HCT116 (cell line): ENCODE data around the gene KBTBD13. TPM values are rescaled to one million over a fixed set of nuclear protein-coding genes. Genes with fewer than 3 reads are reported as not detected.

ENCODE experiments used
- ATAC-seq: fragments of 200-7000 bp; cut with Tn5 transposase; 2 replicates; pipeline ENCODE4 v1.9.1; 2020; ENCODE audit warnings: mild to moderate bottlenecking, moderate library complexity
- BruUV-seq: library from RNA; stranded (reverse); fragments of 400-500 nt; replicated peaks from 2 replicates; lab custom pipeline; 2021; lab: Mats Ljungman, UMichigan
- CTCF ChIA-PET: fragments of 300-600 bp; sonication (Branson Sonifier 250); formaldehyde crosslinking; loops from one replicate; lab custom pipeline; 2021; ENCODE audit warnings: antibody characterized with exemption; lab: Charles Lee
- POLR2A ChIA-PET: fragments of 300-600, 350-600 bp; sonication (Branson Sonifier 250); formaldehyde crosslinking; loops from one replicate; lab custom pipeline; 2021; ENCODE audit warnings: antibody characterized with exemption; lab: Charles Lee
- RAD21 ChIA-PET, 2 experiments: fragments of 300-600 bp; sonication (Branson Sonifier 250); formaldehyde crosslinking; loops; one replicate each; lab custom pipeline; 2023; ENCODE audit warnings: low total read pairs in 2 of 2; ENCODE audit not compliant: uncharacterized antibody in 2 of 2, unreplicated experiment in 2 of 2, low non-redundant PET in 1 of 2; lab: Charles Lee
- DNase-seq: peaks from one replicate; pipeline ENCODE4 v3.0.0-alpha.2; 2010; ENCODE audit warnings: low read depth, low spot score
- H2AFZ ChIP-seq: fragments of 200-600 bp; shearing (Covaris generic), sonication (generic); 2 replicates; pipeline ENCODE4 v1.6.1; 2017; ENCODE audit warnings: low read depth, mixed run types, mixed read lengths, antibody characterized with exemption, low read length; ENCODE audit not compliant: poor library complexity, severe bottlenecking
- H3K27ac ChIP-seq: 2 replicates; pipeline ENCODE4 v1.5.1; 2012; ENCODE audit warnings: low read depth, low read length
- H3K27me3 ChIP-seq: fragments of 200-600 bp; sonication (generic); 2 replicates; pipeline ENCODE4 v1.6.1; 2016; ENCODE audit warnings: mixed run types, low read length, mixed read lengths; ENCODE audit not compliant: insufficient read depth
- H3K36me3 ChIP-seq, 2 experiments: fragments of 200-500 bp in 1 of 2; fragments of 200-600 bp in 1 of 2; sonication (Bioruptor generic) in 1 of 2; sonication (generic) in 1 of 2; 2 replicates each; pipeline versions ENCODE4 v1.5.1 to v1.6.1; 2014 to 2016; ENCODE audit warnings: low read length in 2 of 2, inconsistent platforms in 1 of 2, mixed read lengths in 1 of 2, mixed run types in 1 of 2; ENCODE audit not compliant: insufficient read depth in 2 of 2, control insufficient read depth in 1 of 2
- H3K4me1 ChIP-seq, 2 experiments: fragments of 200-600 bp in 1 of 2; sonication (generic) in 1 of 2; 2 replicates each; pipeline versions ENCODE4 v1.5.1 to v1.6.1; 2012 to 2017; ENCODE audit warnings: low read length in 2 of 2, inconsistent platforms in 1 of 2, mild to moderate bottlenecking in 1 of 2, mixed read lengths in 1 of 2, mixed run types in 1 of 2, moderate library complexity in 1 of 2; ENCODE audit not compliant: insufficient read depth in 2 of 2, control insufficient read depth in 1 of 2
- H3K4me2 ChIP-seq: fragments of 200-600 bp; sonication (generic); 2 replicates; pipeline ENCODE4 v1.6.1; 2017; ENCODE audit warnings: mixed run types, low read length, mixed read lengths
- H3K4me3 ChIP-seq, 2 experiments: fragments of 200-600 bp in 1 of 2; sonication (generic) in 1 of 2; replicated peaks in 1 of 2; 2 replicates each; pipeline ENCODE4 v1.5.1; 2011 to 2016; ENCODE audit warnings: low read length in 2 of 2, control low read depth in 1 of 2, low read depth in 1 of 2, mild to moderate bottlenecking in 1 of 2, mixed read lengths in 1 of 2, mixed run types in 1 of 2
- H3K79me2 ChIP-seq: fragments of 200-600 bp; sonication (generic); 2 replicates; pipeline ENCODE4 v1.6.1; 2017; ENCODE audit warnings: mild to moderate bottlenecking, mixed run types, low read length, moderate library complexity, mixed read lengths; ENCODE audit not compliant: insufficient read depth
- H3K9ac ChIP-seq: fragments of 200-600 bp; sonication (generic); 2 replicates; pipeline ENCODE4 v1.6.1; 2016; ENCODE audit warnings: low read length, mixed read lengths
- H3K9me2 ChIP-seq: fragments of 200-600 bp; sonication (generic), shearing (Covaris generic); 2 replicates; pipeline ENCODE4 v1.6.1; 2017; ENCODE audit warnings: mixed run types, mild to moderate bottlenecking, moderate library complexity; ENCODE audit not compliant: insufficient read depth
- H3K9me3 ChIP-seq, 2 experiments: fragments of 200-500 bp in 1 of 2; fragments of 200-600 bp in 1 of 2; sonication (Bioruptor generic) in 1 of 2; sonication (generic) in 1 of 2; 2 replicates each; pipeline ENCODE4 v1.6.1; 2014 to 2017; ENCODE audit warnings: low read length in 2 of 2, mixed read lengths in 2 of 2, inconsistent platforms in 1 of 2, low read depth in 1 of 2, mild to moderate bottlenecking in 1 of 2, mixed run types in 1 of 2, moderate library complexity in 1 of 2; ENCODE audit not compliant: control insufficient read depth in 1 of 2, insufficient read depth in 1 of 2
- H4K20me1 ChIP-seq: fragments of 200-600 bp; sonication (generic), shearing (Covaris generic); 2 replicates; pipeline ENCODE4 v1.6.1; 2017; ENCODE audit warnings: mixed run types, mild to moderate bottlenecking, moderate library complexity; ENCODE audit not compliant: insufficient read depth
- ATF3 ChIP-seq: IDR thresholded peaks from 2 replicates; pipeline ENCODE4 v1.6.1; 2012
- CBX3 ChIP-seq: IDR thresholded peaks from 2 replicates; pipeline ENCODE4 v1.6.1; 2012; ENCODE audit warnings: low read depth
- CEBPB ChIP-seq: IDR thresholded peaks from 2 replicates; pipeline ENCODE4 v1.6.1; 2012; ENCODE audit warnings: low read depth
- EGR1 ChIP-seq: IDR thresholded peaks from 2 replicates; pipeline ENCODE4 v1.6.1; 2012; ENCODE audit warnings: low read depth
- ELF1 ChIP-seq: IDR thresholded peaks from 2 replicates; pipeline ENCODE4 v1.6.1; 2012; ENCODE audit warnings: low read depth, borderline replicate concordance
- FOSL1 ChIP-seq: IDR thresholded peaks from 2 replicates; pipeline ENCODE4 v1.6.1; 2012; ENCODE audit warnings: low read depth
- JUND ChIP-seq: IDR thresholded peaks from 2 replicates; pipeline ENCODE4 v1.6.1; 2012
- POLR2A ChIP-seq: IDR thresholded peaks from 2 replicates; pipeline ENCODE4 v1.7.0; 2011; ENCODE audit warnings: borderline replicate concordance; ENCODE audit not compliant: insufficient read depth, insufficient read length; ENCODE audit errors: extremely low read depth
- POLR2AphosphoS5 ChIP-seq: IDR thresholded peaks from 2 replicates; pipeline ENCODE4 v1.6.1; 2011; ENCODE audit warnings: mild to moderate bottlenecking, low read depth, low read length, moderate library complexity
- RAD21 ChIP-seq: IDR thresholded peaks from 2 replicates; pipeline ENCODE4 v1.6.1; 2012; ENCODE audit warnings: low read depth, mild to moderate bottlenecking
- YY1 ChIP-seq: IDR thresholded peaks from 2 replicates; pipeline ENCODE4 v1.6.1; 2011; ENCODE audit warnings: low read length, low read depth, moderate library complexity, mild to moderate bottlenecking; ENCODE audit not compliant: insufficient replicate concordance; ENCODE audit errors: extremely low read depth
- ZFX ChIP-seq: fragments of 450-650 bp; IDR thresholded peaks from 2 replicates; pipeline ENCODE4 v1.6.1; 2017
- ZNF274 ChIP-seq: fragments of 200-500 bp; sonication (Bioruptor generic); IDR thresholded peaks from 2 replicates; pipeline ENCODE4 v1.6.1; 2014; ENCODE audit warnings: mild to moderate bottlenecking, low read depth, low read length, inconsistent platforms
- intact Hi-C: fragments of 100-400 bp; cut with micrococcal nuclease; formaldehyde crosslinking; loops from 2 replicates; pipeline ENCODE4 v1.10.0; 2022
- total RNA-seq: library from RNA; stranded (reverse); gene quantifications from one replicate; pipeline ENCODE4 v1.2.1, GENCODE V29; 2021; ENCODE audit not compliant: unreplicated experiment
- TF ChIP-seq, protein P1 (sequence below), 3 experiments: fragments of 200-600 bp in 1 of 3; sonication (generic) in 1 of 3; IDR thresholded peaks in 2 of 3; conservative IDR thresholded peaks in 1 of 3; 2 replicates each; pipeline ENCODE4 v1.5.1; 2012 to 2017; ENCODE audit warnings: low read depth in 2 of 3, low read length in 2 of 3, antibody characterized with exemption in 1 of 3, borderline replicate concordance in 1 of 3, control low read depth in 1 of 3, mild to moderate bottlenecking in 1 of 3, mixed read lengths in 1 of 3, mixed run types in 1 of 3, moderate library complexity in 1 of 3; ENCODE audit not compliant: insufficient read depth in 1 of 3
- TF ChIP-seq, protein P2 (sequence below): IDR thresholded peaks from 2 replicates; pipeline ENCODE4 v1.6.1; 2012; ENCODE audit warnings: low read depth

KBTBD13 gene
- total RNA-seq, 1 experiment from 2014 or later: not detected

DNA sequence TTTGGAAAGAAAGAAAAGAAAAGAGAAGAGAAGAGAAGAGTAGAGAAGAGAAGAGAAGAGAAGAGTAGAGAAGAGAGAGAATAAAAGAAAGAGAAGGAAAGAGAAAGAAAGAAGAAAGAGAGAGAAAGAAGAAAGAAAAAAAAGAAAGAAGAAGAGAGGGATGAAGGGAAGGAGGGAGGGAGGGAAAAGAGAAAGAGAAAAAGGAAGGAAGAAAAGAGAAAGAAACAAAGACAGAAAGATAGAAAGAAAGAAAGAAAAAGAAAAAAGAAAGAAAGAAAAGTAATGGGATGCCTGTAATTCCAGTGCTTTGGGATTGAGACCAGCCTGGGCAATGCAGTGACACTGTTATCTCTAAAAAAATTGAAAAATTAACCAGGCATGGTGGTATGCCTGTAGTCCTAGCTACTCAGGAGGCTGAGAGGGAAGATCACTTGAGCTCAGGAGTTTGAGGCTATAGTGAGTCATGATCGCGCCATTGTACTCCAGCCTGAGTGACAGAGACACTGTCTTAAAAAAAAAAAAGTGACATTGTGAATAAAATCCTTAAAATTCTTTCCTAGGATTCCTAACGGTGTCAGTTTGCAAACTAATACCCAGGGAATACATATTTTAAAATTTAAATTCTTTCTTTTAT, 10.4 kb upstream of the KBTBD13 start:
- no peaks in the 10 kb centered on the region for H3K27me3 ChIP-seq
- no peaks in the 10 kb centered on the region for H3K79me2 ChIP-seq
- H3K4me3 ChIP-seq: no peak overlapping the region
- CTCF ChIA-PET: no interaction called here
- ATAC-seq (no peak), DNase-seq (no peak)
- H3K9ac ChIP-seq: no peak overlapping the region
- H3K4me2 ChIP-seq: no peak overlapping the region
- H3K36me3 ChIP-seq: no peaks in the 10 kb centered on the region
- H3K27ac ChIP-seq: no peak overlapping the region
- RAD21 ChIA-PET: no interaction called here
- H3K4me1 ChIP-seq: no peaks in the 10 kb centered on the region
- H3K9me2 ChIP-seq: no peaks in the 10 kb centered on the region
- no peaks in the 10 kb centered on the region for H4K20me1 ChIP-seq
- no peak for TF ChIP-seq ATF3
- POLR2A ChIA-PET: no interaction called here
- intact Hi-C loops: no loop called here
- H3K9me3 ChIP-seq: no peaks in the 10 kb centered on the region
- BruUV-seq: no TSS peak
- H2AFZ ChIP-seq: no peak overlapping the region

GRCh38 chr15:65066635-65067316, 9.8 kb upstream of the KBTBD13 start:
- no peaks in the 10 kb centered on the region for H3K79me2 ChIP-seq
- ChIA-PET POLR2A (no interaction called here), CTCF (interaction anchor here (0.7 kb wide), 1 partner anchor 40 kb away, joined by 3 read pairs; no protein-coding TSS in a partner anchor), RAD21 (no interaction called here)
- intact Hi-C loops: no loop called here
- no peaks in the 10 kb centered on the region for H3K27me3 ChIP-seq
- H3K4me3 ChIP-seq: no peak overlapping the region
- no peaks in the 10 kb centered on the region for H3K9me2 ChIP-seq
- H3K36me3 ChIP-seq: no peaks in the 10 kb centered on the region
- H3K9ac ChIP-seq: no peak overlapping the region
- no TSS peak for BruUV-seq
- H3K4me2 ChIP-seq: no peak overlapping the region
- no peaks in the 10 kb centered on the region for H4K20me1 ChIP-seq
- DNase-seq (no peak), ATAC-seq (no peak)
- H3K4me1 ChIP-seq: no peaks in the 10 kb centered on the region
- H2AFZ ChIP-seq: no peak overlapping the region
- no peaks in the 10 kb centered on the region for H3K9me3 ChIP-seq
- H3K27ac ChIP-seq: no peak overlapping the region
- no peak for TF ChIP-seq CEBPB
- TF ChIP-seq JUND: no peak
- no peak for TF ChIP-seq POLR2AphosphoS5
- no peak for TF ChIP-seq FOSL1
- no peak for TF ChIP-seq YY1
- TF ChIP-seq ELF1: no peak
- no peak for TF ChIP-seq ZFX
- no peak for TF ChIP-seq EGR1
- TF ChIP-seq ZNF274: no peak
- TF ChIP-seq, protein P1, sequence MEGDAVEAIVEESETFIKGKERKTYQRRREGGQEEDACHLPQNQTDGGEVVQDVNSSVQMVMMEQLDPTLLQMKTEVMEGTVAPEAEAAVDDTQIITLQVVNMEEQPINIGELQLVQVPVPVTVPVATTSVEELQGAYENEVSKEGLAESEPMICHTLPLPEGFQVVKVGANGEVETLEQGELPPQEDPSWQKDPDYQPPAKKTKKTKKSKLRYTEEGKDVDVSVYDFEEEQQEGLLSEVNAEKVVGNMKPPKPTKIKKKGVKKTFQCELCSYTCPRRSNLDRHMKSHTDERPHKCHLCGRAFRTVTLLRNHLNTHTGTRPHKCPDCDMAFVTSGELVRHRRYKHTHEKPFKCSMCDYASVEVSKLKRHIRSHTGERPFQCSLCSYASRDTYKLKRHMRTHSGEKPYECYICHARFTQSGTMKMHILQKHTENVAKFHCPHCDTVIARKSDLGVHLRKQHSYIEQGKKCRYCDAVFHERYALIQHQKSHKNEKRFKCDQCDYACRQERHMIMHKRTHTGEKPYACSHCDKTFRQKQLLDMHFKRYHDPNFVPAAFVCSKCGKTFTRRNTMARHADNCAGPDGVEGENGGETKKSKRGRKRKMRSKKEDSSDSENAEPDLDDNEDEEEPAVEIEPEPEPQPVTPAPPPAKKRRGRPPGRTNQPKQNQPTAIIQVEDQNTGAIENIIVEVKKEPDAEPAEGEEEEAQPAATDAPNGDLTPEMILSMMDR (IDR thresholded peaks at IDR 0.05 in 2 of 3, conservative IDR thresholded peaks at IDR 0.05 in 1 of 3; ENCODE audit: borderline replicate concordance in 1 of 3, insufficient read depth in 1 of 3, low read depth in 2 of 3, low read length in 2 of 3): no peak
- TF ChIP-seq RAD21: no peak
- no peak for TF ChIP-seq POLR2A
- TF ChIP-seq, protein P2, sequence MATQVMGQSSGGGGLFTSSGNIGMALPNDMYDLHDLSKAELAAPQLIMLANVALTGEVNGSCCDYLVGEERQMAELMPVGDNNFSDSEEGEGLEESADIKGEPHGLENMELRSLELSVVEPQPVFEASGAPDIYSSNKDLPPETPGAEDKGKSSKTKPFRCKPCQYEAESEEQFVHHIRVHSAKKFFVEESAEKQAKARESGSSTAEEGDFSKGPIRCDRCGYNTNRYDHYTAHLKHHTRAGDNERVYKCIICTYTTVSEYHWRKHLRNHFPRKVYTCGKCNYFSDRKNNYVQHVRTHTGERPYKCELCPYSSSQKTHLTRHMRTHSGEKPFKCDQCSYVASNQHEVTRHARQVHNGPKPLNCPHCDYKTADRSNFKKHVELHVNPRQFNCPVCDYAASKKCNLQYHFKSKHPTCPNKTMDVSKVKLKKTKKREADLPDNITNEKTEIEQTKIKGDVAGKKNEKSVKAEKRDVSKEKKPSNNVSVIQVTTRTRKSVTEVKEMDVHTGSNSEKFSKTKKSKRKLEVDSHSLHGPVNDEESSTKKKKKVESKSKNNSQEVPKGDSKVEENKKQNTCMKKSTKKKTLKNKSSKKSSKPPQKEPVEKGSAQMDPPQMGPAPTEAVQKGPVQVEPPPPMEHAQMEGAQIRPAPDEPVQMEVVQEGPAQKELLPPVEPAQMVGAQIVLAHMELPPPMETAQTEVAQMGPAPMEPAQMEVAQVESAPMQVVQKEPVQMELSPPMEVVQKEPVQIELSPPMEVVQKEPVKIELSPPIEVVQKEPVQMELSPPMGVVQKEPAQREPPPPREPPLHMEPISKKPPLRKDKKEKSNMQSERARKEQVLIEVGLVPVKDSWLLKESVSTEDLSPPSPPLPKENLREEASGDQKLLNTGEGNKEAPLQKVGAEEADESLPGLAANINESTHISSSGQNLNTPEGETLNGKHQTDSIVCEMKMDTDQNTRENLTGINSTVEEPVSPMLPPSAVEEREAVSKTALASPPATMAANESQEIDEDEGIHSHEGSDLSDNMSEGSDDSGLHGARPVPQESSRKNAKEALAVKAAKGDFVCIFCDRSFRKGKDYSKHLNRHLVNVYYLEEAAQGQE: no peak
- no peak for TF ChIP-seq CBX3
